CD4-positive, CD25-positive, alpha-beta regulatory T cell (primary cell): ENCODE measurements around the gene FUT8. TPM values are rescaled to one million over a fixed set of nuclear protein-coding genes. Genes with fewer than 3 reads are reported as not detected.
A peak's percentile ranks its signal among the peaks of the same experiment; 100 is the strongest.

ENCODE experiments used
- ATAC-seq, 2 donors: fragments of 150-1000 bp; cut with Tn5 transposase; one replicate each; pipeline ENCODE4 v1.10.0; 2021; ENCODE audit warnings: low read depth in 2 of 2, moderate number of reproducible peaks in 2 of 2, moderate library complexity in 1 of 2
- DNase-seq, 3 donors: peaks; one replicate each; pipeline versions ENCODE4 v3.0.0 to v3.0.0-alpha.2; 2012 to 2022; ENCODE audit warnings: mixed read lengths in 1 of 3
- H3K27ac ChIP-seq: one replicate; pipeline ENCODE4 v1.7.0; 2013; ENCODE audit warnings: mild to moderate bottlenecking, low read length; ENCODE audit not compliant: insufficient read depth, poor library complexity, severe bottlenecking
- H3K27me3 ChIP-seq: one replicate; pipeline ENCODE4 v1.7.0; 2013; ENCODE audit warnings: low read length; ENCODE audit not compliant: control insufficient read depth, insufficient read depth
- H3K36me3 ChIP-seq: one replicate; pipeline ENCODE4 v1.7.0; 2013; ENCODE audit warnings: mild to moderate bottlenecking, low read length, moderate library complexity; ENCODE audit not compliant: control insufficient read depth, insufficient read depth
- H3K4me1 ChIP-seq: 2 replicates; pipeline ENCODE4 v1.7.0; 2013; ENCODE audit warnings: mild to moderate bottlenecking, low read length; ENCODE audit not compliant: insufficient read depth, control insufficient read depth, poor library complexity, severe bottlenecking
- H3K4me3 ChIP-seq: one replicate; pipeline ENCODE4 v1.7.0; 2013; ENCODE audit warnings: low read depth, mild to moderate bottlenecking, low read length, moderate library complexity
- H3K9me3 ChIP-seq, 2 experiments: 1 replicate in 1 of 2; 2 replicates in 1 of 2; pipeline ENCODE4 v1.7.0; 2013; ENCODE audit warnings: low read length in 2 of 2, mild to moderate bottlenecking in 1 of 2, moderate library complexity in 1 of 2; ENCODE audit not compliant: control insufficient read depth in 2 of 2
- H3K27ac Mint-ChIP-seq, 3 donors: one replicate each; pipeline ENCODE4 v1.8.0; 2020 to 2022; ENCODE audit warnings: mild to moderate bottlenecking in 3 of 3, mixed read lengths in 3 of 3, moderate library complexity in 2 of 3
- H3K27me3 Mint-ChIP-seq: one replicate; pipeline ENCODE4 v1.8.0; 2022; ENCODE audit warnings: mild to moderate bottlenecking, mixed read lengths
- H3K36me3 Mint-ChIP-seq: one replicate; pipeline ENCODE4 v1.8.0; 2020; ENCODE audit warnings: mixed read lengths
- H3K4me1 Mint-ChIP-seq, 4 donors: one replicate each; pipeline ENCODE4 v1.8.0; 2020 to 2022; ENCODE audit warnings: mixed read lengths in 4 of 4, mild to moderate bottlenecking in 1 of 4
- H3K4me3 Mint-ChIP-seq, 4 donors: one replicate each; pipeline ENCODE4 v1.8.0; 2020 to 2022; ENCODE audit warnings: mild to moderate bottlenecking in 4 of 4, mixed read lengths in 4 of 4, moderate library complexity in 3 of 4
- H3K9me3 Mint-ChIP-seq, 7 donors: one replicate each; pipeline ENCODE4 v1.8.0; 2020 to 2022; ENCODE audit warnings: mixed read lengths in 7 of 7, mild to moderate bottlenecking in 3 of 7, moderate library complexity in 2 of 7
- polyA plus RNA-seq, 4 donors: library from polyadenylated mRNA; unstranded; fragments of 300-500 nt; fragmentation: Illumina TruSeq; gene quantifications; one replicate each; pipeline ENCODE4 v1.2.3, GENCODE V29; 2021
- total RNA-seq: library from RNA; stranded (reverse); gene quantifications from one replicate; pipeline ENCODE4 v1.2.3, GENCODE V29; 2022

The FUT8 gene
- total and polyA plus RNA-seq, 5 donors from 2014 or later: 15.3 to 59.2 (median 22.2) TPM

- Mint-ChIP-seq H3K4me3 (no peak overlapping the region), H3K27ac (no peak overlapping the region), H3K27me3 (no peaks in the 10 kb centered on the region), H3K9me3 (peaks cover 0 to 2% (median 0%) of the 10 kb centered on the region in 7 donors), H3K36me3 (peaks cover 6% of the 10 kb centered on the region), H3K4me1 (peaks cover 16 to 25% (median 21%) of the 10 kb centered on the region in 4 donors)
- H3K4me1 ChIP-seq: no peaks in the 10 kb centered on the region
- H3K27me3 ChIP-seq: no peaks in the 10 kb centered on the region
- DNase-seq (no peak), ATAC-seq (no peak)
- no peak overlapping the region for H3K27ac ChIP-seq
- no peak overlapping the region for H3K4me3 ChIP-seq
- H3K36me3 ChIP-seq: no peaks in the 10 kb centered on the region
- H3K9me3 ChIP-seq: no peaks in the 10 kb centered on the region
Measured at GRCh38 chr14:65580973-65581372, 168.4 kb downstream of the FUT8 start.

DNA sequence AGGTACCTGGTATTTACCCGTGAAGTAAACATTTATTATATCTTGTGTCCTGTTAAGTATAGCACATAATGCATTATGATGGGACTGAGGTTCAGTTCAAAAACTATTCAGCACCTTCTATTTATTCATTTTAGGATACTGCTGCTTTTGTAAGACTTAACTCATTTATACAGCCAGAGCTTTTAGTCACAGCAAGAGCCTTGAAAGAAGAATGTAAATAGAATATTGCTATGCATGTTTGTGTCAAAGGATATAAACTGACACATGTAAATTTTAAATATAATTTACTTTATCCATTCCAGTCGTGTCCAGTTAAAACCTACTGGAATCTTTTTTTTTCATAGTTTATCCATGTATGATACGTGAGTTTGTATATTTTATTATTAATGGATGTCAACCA, 168.8 kb downstream of the FUT8 start:
- no peak overlapping the region for H3K27ac Mint-ChIP-seq
- H3K9me3 Mint-ChIP-seq: peaks cover 0 to 1% (median 0%) of the 10 kb centered on the region in 7 donors
- Histone ChIP-seq H3K27me3 (no peaks in the 10 kb centered on the region), H3K9me3 (no peaks in the 10 kb centered on the region), H3K36me3 (no peaks in the 10 kb centered on the region), H3K4me1 (no peaks in the 10 kb centered on the region), H3K4me3 (no peak overlapping the region), H3K27ac (no peak overlapping the region)
- no peak for ATAC-seq
- H3K4me1 Mint-ChIP-seq: peaks cover 14 to 25% (median 18%) of the 10 kb centered on the region in 4 donors
- H3K27me3 Mint-ChIP-seq: no peaks in the 10 kb centered on the region
- H3K36me3 Mint-ChIP-seq: peaks cover 2% of the 10 kb centered on the region
- no peak for DNase-seq
- no peak overlapping the region for H3K4me3 Mint-ChIP-seq

DNA sequence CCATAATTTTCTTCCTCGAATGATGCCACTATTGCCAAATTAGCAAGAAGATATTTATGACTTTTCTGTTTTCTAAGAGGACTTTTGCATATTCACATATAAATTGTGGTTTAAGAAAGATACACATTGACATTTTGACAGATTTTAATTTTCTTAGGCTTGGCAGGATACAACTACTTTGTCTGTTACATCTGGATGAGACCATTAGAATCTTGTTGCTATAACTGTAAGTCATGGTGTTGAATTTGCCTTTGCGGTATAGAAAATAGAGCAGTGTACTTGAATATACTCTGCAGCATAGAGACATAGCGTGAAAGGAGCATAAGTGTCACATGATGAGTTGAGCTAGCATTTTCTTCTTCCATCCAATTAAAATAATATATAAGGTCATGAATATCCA, 169.3 kb downstream of the FUT8 start:
- Mint-ChIP-seq H3K4me1 (peaks cover 14 to 25% (median 18%) of the 10 kb centered on the region in 4 donors), H3K27ac (no peak overlapping the region), H3K9me3 (peaks cover 0 to 1% (median 0%) of the 10 kb centered on the region in 7 donors), H3K27me3 (no peaks in the 10 kb centered on the region), H3K36me3 (no peaks in the 10 kb centered on the region), H3K4me3 (no peak overlapping the region)
- no peak overlapping the region for H3K4me3 ChIP-seq
- no peaks in the 10 kb centered on the region for H3K27me3 ChIP-seq
- ATAC-seq (no peak), DNase-seq (no peak)
- H3K27ac ChIP-seq: no peak overlapping the region
- no peaks in the 10 kb centered on the region for H3K4me1 ChIP-seq
- no peaks in the 10 kb centered on the region for H3K36me3 ChIP-seq
- H3K9me3 ChIP-seq: no peaks in the 10 kb centered on the region

DNA sequence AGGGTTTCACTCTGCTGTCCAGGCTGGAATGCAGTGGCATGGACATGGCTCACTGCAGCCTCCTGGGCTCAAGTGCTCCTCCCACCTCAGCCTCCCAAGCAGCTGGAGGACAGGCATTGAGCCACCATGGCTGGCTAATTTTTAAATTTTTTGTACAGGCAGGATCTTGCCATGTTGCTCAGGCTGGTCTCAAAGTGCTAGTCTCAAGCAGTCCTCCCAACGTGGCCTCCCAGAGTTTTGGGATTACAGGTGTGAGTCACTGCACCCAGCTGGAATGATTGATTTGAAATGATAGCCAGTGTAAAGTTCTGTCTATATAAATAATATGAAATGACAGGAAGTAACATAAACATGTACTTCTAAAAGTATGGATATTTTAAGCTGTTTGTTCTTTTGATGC, 172.7 kb downstream of the FUT8 start:
- no peaks in the 10 kb centered on the region for H3K36me3 Mint-ChIP-seq
- H3K4me1 ChIP-seq: no peaks in the 10 kb centered on the region
- no peaks in the 10 kb centered on the region for H3K27me3 ChIP-seq
- DNase-seq (no peak), ATAC-seq (no peak)
- H3K9me3 Mint-ChIP-seq: peaks cover 0 to 3% (median 0%) of the 10 kb centered on the region in 7 donors
- no peaks in the 10 kb centered on the region for H3K36me3 ChIP-seq
- H3K27ac Mint-ChIP-seq: no peak overlapping the region
- no peaks in the 10 kb centered on the region for H3K27me3 Mint-ChIP-seq
- peaks cover 8 to 23% (median 21%) of the 10 kb centered on the region in 4 donors for H3K4me1 Mint-ChIP-seq
- no peaks in the 10 kb centered on the region for H3K9me3 ChIP-seq
- H3K27ac ChIP-seq: no peak overlapping the region
- no peak overlapping the region for H3K4me3 ChIP-seq
- H3K4me3 Mint-ChIP-seq: no peak overlapping the region

GRCh38 chr14:65588426-65589140, 176.1 kb downstream of the FUT8 start:
- no peak for ATAC-seq
- Mint-ChIP-seq H3K27ac (peak overlapping the region in 1 of 3 donors; percentile 34), H3K27me3 (no peaks in the 10 kb centered on the region), H3K9me3 (peaks cover 0 to 3% (median 0%) of the 10 kb centered on the region in 7 donors), H3K4me1 (peaks cover 3 to 25% (median 15%) of the 10 kb centered on the region in 4 donors), H3K36me3 (no peaks in the 10 kb centered on the region), H3K4me3 (peak overlapping the region in 1 of 4 donors; percentile 3)
- Histone ChIP-seq H3K27me3 (no peaks in the 10 kb centered on the region), H3K4me3 (no peak overlapping the region), H3K4me1 (no peaks in the 10 kb centered on the region), H3K36me3 (no peaks in the 10 kb centered on the region), H3K9me3 (no peaks in the 10 kb centered on the region), H3K27ac (no peak overlapping the region)
- DNase-seq: no peak

- DNase-seq: no peak
- H3K4me1 ChIP-seq: no peaks in the 10 kb centered on the region
- Mint-ChIP-seq H3K4me3 (no peak overlapping the region), H3K27me3 (no peaks in the 10 kb centered on the region), H3K36me3 (no peaks in the 10 kb centered on the region), H3K9me3 (no peaks in the 10 kb centered on the region), H3K4me1 (peaks cover 0 to 9% (median 6%) of the 10 kb centered on the region in 4 donors), H3K27ac (no peak overlapping the region)
- H3K27ac ChIP-seq: no peak overlapping the region
- no peak overlapping the region for H3K4me3 ChIP-seq
- no peaks in the 10 kb centered on the region for H3K36me3 ChIP-seq
- no peak for ATAC-seq
- H3K27me3 ChIP-seq: no peaks in the 10 kb centered on the region
- H3K9me3 ChIP-seq: no peaks in the 10 kb centered on the region
Measured at GRCh38 chr14:65594153-65594881, 181.8 kb downstream of the FUT8 start.

DNA sequence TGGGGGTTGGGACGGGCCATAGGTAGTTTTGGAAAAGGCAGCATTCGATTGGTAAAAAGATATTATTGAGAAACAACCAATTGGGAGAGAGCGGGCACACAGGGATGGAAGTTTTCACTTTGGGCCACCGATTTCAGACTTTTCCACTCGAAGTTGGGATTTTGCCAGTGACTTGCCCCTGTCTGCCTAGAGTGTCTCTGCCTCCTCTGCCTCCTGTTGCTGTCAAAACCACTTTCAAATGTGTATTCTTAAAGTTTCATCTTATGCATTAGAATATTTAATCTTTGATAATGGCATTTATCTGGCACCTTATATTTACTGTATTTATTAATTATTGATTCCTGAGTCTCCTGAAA, 182.3 kb downstream of the FUT8 start:
- H3K27ac Mint-ChIP-seq: no peak overlapping the region
- no peaks in the 10 kb centered on the region for H3K9me3 Mint-ChIP-seq
- no peaks in the 10 kb centered on the region for H3K4me1 ChIP-seq
- H3K27me3 Mint-ChIP-seq: no peaks in the 10 kb centered on the region
- H3K27me3 ChIP-seq: no peaks in the 10 kb centered on the region
- H3K36me3 ChIP-seq: no peaks in the 10 kb centered on the region
- H3K27ac ChIP-seq: no peak overlapping the region
- no peaks in the 10 kb centered on the region for H3K36me3 Mint-ChIP-seq
- DNase-seq: no peak
- H3K4me1 Mint-ChIP-seq: peaks cover 0 to 9% (median 6%) of the 10 kb centered on the region in 4 donors
- no peak overlapping the region for H3K4me3 Mint-ChIP-seq
- H3K9me3 ChIP-seq: no peaks in the 10 kb centered on the region
- no peak for ATAC-seq
- no peak overlapping the region for H3K4me3 ChIP-seq
